ENCODE results near the gene LIPK. TPM values are rescaled to one million over a fixed set of nuclear protein-coding genes. Genes with fewer than 3 reads are reported as not detected.

LIPK gene
- polyA plus RNA-seq, 2 of the 4 experiments (the other 2 are of a cell fraction): 0.05 TPM; not detected in 1

DNA sequence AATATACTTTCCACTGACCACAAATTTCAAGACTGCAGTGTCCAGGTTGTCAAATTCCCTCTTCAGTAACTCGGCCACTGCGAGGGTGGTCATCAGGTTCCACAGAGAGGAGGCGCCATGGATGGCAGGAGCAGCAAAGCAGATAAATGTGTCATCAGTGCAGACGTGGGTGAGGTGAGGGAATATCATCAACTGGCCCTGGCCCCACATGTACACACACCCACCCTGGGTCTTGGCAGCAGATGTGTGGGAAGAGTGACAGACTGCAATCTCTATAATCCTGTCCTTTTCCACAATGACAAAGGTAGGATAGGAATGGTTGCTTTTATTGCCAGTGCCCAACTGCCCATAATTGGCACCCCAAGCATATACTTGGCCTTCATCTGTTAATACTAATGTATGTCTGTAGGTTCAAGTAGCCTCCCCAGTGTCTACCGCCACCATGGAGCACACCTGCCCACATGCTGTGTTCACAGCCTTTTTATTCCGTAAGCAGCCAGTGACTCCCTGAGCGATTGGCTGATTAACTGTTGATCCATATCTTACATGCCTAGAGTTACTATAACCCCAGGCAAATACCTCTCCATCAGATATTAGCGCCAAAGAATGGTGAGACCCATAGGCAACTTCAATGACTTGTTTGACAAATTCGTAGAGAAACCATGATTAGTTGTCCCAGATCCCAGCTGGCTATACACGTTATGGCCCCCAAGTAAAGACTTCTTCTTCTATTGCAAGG, 80.2 kb downstream of the LIPK start (continued):
- TF ChIP-seq, protein P1, sequence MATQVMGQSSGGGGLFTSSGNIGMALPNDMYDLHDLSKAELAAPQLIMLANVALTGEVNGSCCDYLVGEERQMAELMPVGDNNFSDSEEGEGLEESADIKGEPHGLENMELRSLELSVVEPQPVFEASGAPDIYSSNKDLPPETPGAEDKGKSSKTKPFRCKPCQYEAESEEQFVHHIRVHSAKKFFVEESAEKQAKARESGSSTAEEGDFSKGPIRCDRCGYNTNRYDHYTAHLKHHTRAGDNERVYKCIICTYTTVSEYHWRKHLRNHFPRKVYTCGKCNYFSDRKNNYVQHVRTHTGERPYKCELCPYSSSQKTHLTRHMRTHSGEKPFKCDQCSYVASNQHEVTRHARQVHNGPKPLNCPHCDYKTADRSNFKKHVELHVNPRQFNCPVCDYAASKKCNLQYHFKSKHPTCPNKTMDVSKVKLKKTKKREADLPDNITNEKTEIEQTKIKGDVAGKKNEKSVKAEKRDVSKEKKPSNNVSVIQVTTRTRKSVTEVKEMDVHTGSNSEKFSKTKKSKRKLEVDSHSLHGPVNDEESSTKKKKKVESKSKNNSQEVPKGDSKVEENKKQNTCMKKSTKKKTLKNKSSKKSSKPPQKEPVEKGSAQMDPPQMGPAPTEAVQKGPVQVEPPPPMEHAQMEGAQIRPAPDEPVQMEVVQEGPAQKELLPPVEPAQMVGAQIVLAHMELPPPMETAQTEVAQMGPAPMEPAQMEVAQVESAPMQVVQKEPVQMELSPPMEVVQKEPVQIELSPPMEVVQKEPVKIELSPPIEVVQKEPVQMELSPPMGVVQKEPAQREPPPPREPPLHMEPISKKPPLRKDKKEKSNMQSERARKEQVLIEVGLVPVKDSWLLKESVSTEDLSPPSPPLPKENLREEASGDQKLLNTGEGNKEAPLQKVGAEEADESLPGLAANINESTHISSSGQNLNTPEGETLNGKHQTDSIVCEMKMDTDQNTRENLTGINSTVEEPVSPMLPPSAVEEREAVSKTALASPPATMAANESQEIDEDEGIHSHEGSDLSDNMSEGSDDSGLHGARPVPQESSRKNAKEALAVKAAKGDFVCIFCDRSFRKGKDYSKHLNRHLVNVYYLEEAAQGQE (IDR thresholded peaks at IDR 0.05): no peak
- TF ChIP-seq JUNB (IDR thresholded peaks at IDR 0.05): no peak
- no peak for TF ChIP-seq ZSCAN20 (CRISPR knock-in tag; IDR thresholded peaks at IDR 0.05)

GRCh38 chr10:88787463-88787862, 81.4 kb downstream of the LIPK start:
- peaks cover 5% of the 10 kb centered on the region for H3K4me1 ChIP-seq
- ATAC-seq (no peak), DNase-seq (ENCODE audit: low read depth in 1 of 2, low spot score in 1 of 2) (no peak), FAIRE-seq (no peak)
- WGBS (ENCODE audit: missing lambda C conversion rate): 35% methylated on average over 5 of the region's 5 CpGs
- ChIA-PET POLR2A (no interaction called here), CTCF (interaction anchor here (0.6 to 1.1 kb wide), 5 partner anchors 23 to 145 kb away, joined by 3 to 4 read pairs (median 3); no protein-coding TSS in a partner anchor)
- TF ChIP-seq ZC3H11A (IDR thresholded peaks at IDR 0.05) (no peak), PHF8 (IDR thresholded peaks at IDR 0.05; ENCODE audit: borderline replicate concordance, low read depth) (no peak), SMC3 (IDR thresholded peaks at IDR 0.05) (no peak)
- H3K27ac ChIP-seq: no peak overlapping the region
- no peak overlapping the region for H3K4me2 ChIP-seq
- no peaks in the 10 kb centered on the region for H3K9me3 ChIP-seq
- H3K4me3 ChIP-seq: no peak overlapping the region

GRCh38 chr10:88788924-88789323, 82.9 kb downstream of the LIPK start:
- TF ChIP-seq JUNB (IDR thresholded peaks at IDR 0.05): no peak
- no peak for TF ChIP-seq MYC (IDR thresholded peaks at IDR 0.05; ENCODE audit: borderline replicate concordance, low read length)
- no peak for TF ChIP-seq ESRRA (IDR thresholded peaks at IDR 0.05; ENCODE audit: borderline replicate concordance, low read length)
- TF ChIP-seq FOSL2 (IDR thresholded peaks at IDR 0.05): no peak
- no peak for TF ChIP-seq FOSL2 (CRISPR knock-in tag; IDR thresholded peaks at IDR 0.05)
- no peak for TF ChIP-seq POLR2AphosphoS2 (conservative IDR thresholded peaks at IDR 0.05; ENCODE audit: low read length)
- TF ChIP-seq, protein P1 (IDR thresholded peaks at IDR 0.05): no peak
- TF ChIP-seq HOXA7 (CRISPR knock-in tag; IDR thresholded peaks at IDR 0.05): no peak
- TF ChIP-seq, protein P2, sequence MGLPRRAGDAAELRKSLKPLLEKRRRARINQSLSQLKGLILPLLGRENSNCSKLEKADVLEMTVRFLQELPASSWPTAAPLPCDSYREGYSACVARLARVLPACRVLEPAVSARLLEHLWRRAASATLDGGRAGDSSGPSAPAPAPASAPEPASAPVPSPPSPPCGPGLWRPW (IDR thresholded peaks at IDR 0.05): no peak
- no peak for TF ChIP-seq MAFK (IDR thresholded peaks at IDR 0.05; ENCODE audit: partially characterized antibody)
- TF ChIP-seq, protein P3, sequence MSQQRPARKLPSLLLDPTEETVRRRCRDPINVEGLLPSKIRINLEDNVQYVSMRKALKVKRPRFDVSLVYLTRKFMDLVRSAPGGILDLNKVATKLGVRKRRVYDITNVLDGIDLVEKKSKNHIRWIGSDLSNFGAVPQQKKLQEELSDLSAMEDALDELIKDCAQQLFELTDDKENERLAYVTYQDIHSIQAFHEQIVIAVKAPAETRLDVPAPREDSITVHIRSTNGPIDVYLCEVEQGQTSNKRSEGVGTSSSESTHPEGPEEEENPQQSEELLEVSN (IDR thresholded peaks at IDR 0.05; ENCODE audit: borderline replicate concordance, low read depth): no peak
- TF ChIP-seq USF2 (IDR thresholded peaks at IDR 0.05): no peak
- TF ChIP-seq FOXS1 (CRISPR knock-in tag; IDR thresholded peaks at IDR 0.05): no peak
- TF ChIP-seq ZNF302 (CRISPR knock-in tag; IDR thresholded peaks at IDR 0.05): no peak
- TF ChIP-seq ZSCAN20 (CRISPR knock-in tag; IDR thresholded peaks at IDR 0.05): no peak
- TF ChIP-seq KDM5A (IDR thresholded peaks at IDR 0.05): no peak
- TF ChIP-seq RCOR1 (IDR thresholded peaks at IDR 0.05; ENCODE audit: low read depth, low read length): no peak
- TF ChIP-seq EHF (CRISPR knock-in tag; IDR thresholded peaks at IDR 0.05): no peak
- no peaks in the 10 kb centered on the region for H3K9me3 ChIP-seq
- no peak overlapping the region for H3K4me3 ChIP-seq
- ChIA-PET CTCF (no interaction called here), POLR2A (no interaction called here)
- no peak overlapping the region for H3K27ac ChIP-seq
- no peak overlapping the region for H3K4me2 ChIP-seq
- FAIRE-seq: no peak
- H3K4me1 ChIP-seq: peaks cover 19% of the 10 kb centered on the region
- no peak for DNase-seq (ENCODE audit: low read depth in 1 of 2, low spot score in 1 of 2)
- ATAC-seq: no peak
